ENCODE data around the gene ATP11B.
A peak's percentile ranks its signal among the peaks of the same experiment; 100 is the strongest.

ATP11B gene

GRCh38 chr3:182829761-182830405 is 36.6 kb downstream of the ATP11B start:
- Mint-ChIP-seq H3K27ac (no peak overlapping the region), H3K4me1 (no peaks in the 10 kb centered on the region), H3K27me3 (ENCODE audit: low read depth, poor library complexity) (no peaks in the 10 kb centered on the region), H3K9me3 (peaks cover 3% of the 10 kb centered on the region), H3K4me3 (no peak overlapping the region), H3K36me3 (ENCODE audit: low read depth) (peaks cover 38% of the 10 kb centered on the region)
- no peak for TF ChIP-seq CTCF (IDR thresholded peaks at IDR 0.05)
- no peak for DNase-seq

- peaks cover 37% of the 10 kb centered on the region for H3K36me3 Mint-ChIP-seq (ENCODE audit: low read depth)
- peak; percentile 40 for TF ChIP-seq CTCF (IDR thresholded peaks at IDR 0.05)
- no peak overlapping the region for H3K27ac Mint-ChIP-seq
- H3K27me3 Mint-ChIP-seq (ENCODE audit: low read depth, poor library complexity): no peaks in the 10 kb centered on the region
- H3K4me1 Mint-ChIP-seq: no peaks in the 10 kb centered on the region
- no peak for DNase-seq
- H3K4me3 Mint-ChIP-seq: no peak overlapping the region
- no peaks in the 10 kb centered on the region for H3K9me3 Mint-ChIP-seq
These were observed 44.7 kb downstream of the ATP11B start for GRCh38 chr3:182837855-182838454.

GRCh38 chr3:182843478-182843877 is 50.2 kb downstream of the ATP11B start:
- TF ChIP-seq CTCF (IDR thresholded peaks at IDR 0.05): no peak
- H3K4me3 Mint-ChIP-seq: no peak overlapping the region
- H3K9me3 Mint-ChIP-seq: peaks cover 5% of the 10 kb centered on the region
- H3K36me3 Mint-ChIP-seq (ENCODE audit: low read depth): peaks cover 57% of the 10 kb centered on the region
- H3K27me3 Mint-ChIP-seq (ENCODE audit: low read depth, poor library complexity): no peaks in the 10 kb centered on the region
- no peak overlapping the region for H3K27ac Mint-ChIP-seq
- H3K4me1 Mint-ChIP-seq: no peaks in the 10 kb centered on the region
- DNase-seq: no peak

GRCh38 chr3:182848906-182849305 is 55.6 kb downstream of the ATP11B start:
- Mint-ChIP-seq H3K27ac (no peak overlapping the region), H3K4me3 (no peak overlapping the region), H3K27me3 (ENCODE audit: low read depth, poor library complexity) (no peaks in the 10 kb centered on the region), H3K36me3 (ENCODE audit: low read depth) (peaks cover 78% of the 10 kb centered on the region), H3K9me3 (peaks cover 5% of the 10 kb centered on the region), H3K4me1 (no peaks in the 10 kb centered on the region)
- no peak for TF ChIP-seq CTCF (IDR thresholded peaks at IDR 0.05)
- DNase-seq: no peak

GRCh38 chr3:182855076-182855475 is 61.8 kb downstream of the ATP11B start:
- no peaks in the 10 kb centered on the region for H3K9me3 Mint-ChIP-seq
- H3K4me1 Mint-ChIP-seq: no peaks in the 10 kb centered on the region
- DNase-seq: no peak
- TF ChIP-seq CTCF (IDR thresholded peaks at IDR 0.05): no peak
- no peak overlapping the region for H3K27ac Mint-ChIP-seq
- H3K36me3 Mint-ChIP-seq (ENCODE audit: low read depth): peaks cover 48% of the 10 kb centered on the region
- no peaks in the 10 kb centered on the region for H3K27me3 Mint-ChIP-seq (ENCODE audit: low read depth, poor library complexity)
- H3K4me3 Mint-ChIP-seq: no peak overlapping the region

- H3K4me1 Mint-ChIP-seq: no peaks in the 10 kb centered on the region
- H3K27ac Mint-ChIP-seq: no peak overlapping the region
- peaks cover 38% of the 10 kb centered on the region for H3K36me3 Mint-ChIP-seq (ENCODE audit: low read depth)
- DNase-seq: no peak
- H3K4me3 Mint-ChIP-seq: no peak overlapping the region
- TF ChIP-seq CTCF (IDR thresholded peaks at IDR 0.05): no peak
- H3K9me3 Mint-ChIP-seq: no peaks in the 10 kb centered on the region
- no peaks in the 10 kb centered on the region for H3K27me3 Mint-ChIP-seq (ENCODE audit: low read depth, poor library complexity)
These were observed 68.0 kb downstream of the ATP11B start for GRCh38 chr3:182861348-182861747.
